Ascending aorta (tissue), 2 donors: ENCODE measurements around the gene EFHC1. TPM values are rescaled to one million over a fixed set of nuclear protein-coding genes. Genes with fewer than 3 reads are reported as not detected.

Experiments
- DNase-seq, 2 donors: peaks; one replicate each; pipeline ENCODE4 v3.0.0-alpha.2; 2019; ENCODE audit warnings: low spot score in 2 of 2
- H3K27ac ChIP-seq, 2 donors: fragments of 200-600 bp; sonication (generic); one replicate each; pipeline ENCODE4 v1.5.1; 2016 to 2017; ENCODE audit warnings: mild to moderate bottlenecking in 1 of 2
- H3K27me3 ChIP-seq: fragments of 200-600 bp; sonication (generic); one replicate; pipeline ENCODE4 v1.5.1; 2017
- H3K36me3 ChIP-seq, 2 donors: fragments of 200-600 bp; sonication (generic); one replicate each; pipeline ENCODE4 v1.5.1; 2016
- H3K4me1 ChIP-seq, 2 donors: fragments of 200-600 bp; sonication (generic); one replicate each; pipeline ENCODE4 v1.5.1; 2016 to 2017; ENCODE audit warnings: mild to moderate bottlenecking in 1 of 2
- H3K4me3 ChIP-seq, 2 donors: fragments of 200-600 bp; sonication (generic); one replicate each; pipeline ENCODE4 v1.5.1; 2016 to 2017; ENCODE audit warnings: mild to moderate bottlenecking in 1 of 2
- H3K9me3 ChIP-seq, 2 donors: fragments of 200-600 bp; sonication (generic); one replicate each; pipeline ENCODE4 v1.5.1; 2016
- intact Hi-C: fragments of 100-400 bp; cut with DNase I; formaldehyde crosslinking; loops from one replicate; pipeline ENCODE4 v1.15.1; 2023
- total RNA-seq: library from RNA; depleted of rRNA; stranded (reverse); fragments of >200 nt; gene quantifications from one replicate; pipeline ENCODE4 v1.1.0, GENCODE V29; 2016
- TF ChIP-seq, protein P1 (sequence below), 3 experiments: fragments of 200-600 bp in 2 of 3; fragments of 450-650 bp in 1 of 3; sonication (generic) in 2 of 3; IDR thresholded peaks; one replicate each; pipeline ENCODE4 v1.5.1; 2016 to 2019; ENCODE audit warnings: antibody characterized with exemption in 3 of 3, mild to moderate bottlenecking in 1 of 3, moderate library complexity in 1 of 3

EFHC1 gene
- total RNA-seq, 1 donor from 2014 or later = 7.3 TPM

GRCh38 chr6:52496631-52497030, 76.5 kb downstream of the EFHC1 start:
- no peak overlapping the region for H3K27ac ChIP-seq
- H3K27me3 ChIP-seq = no peaks in the 10 kb centered on the region
- no peak for DNase-seq
- TF ChIP-seq, protein P1, sequence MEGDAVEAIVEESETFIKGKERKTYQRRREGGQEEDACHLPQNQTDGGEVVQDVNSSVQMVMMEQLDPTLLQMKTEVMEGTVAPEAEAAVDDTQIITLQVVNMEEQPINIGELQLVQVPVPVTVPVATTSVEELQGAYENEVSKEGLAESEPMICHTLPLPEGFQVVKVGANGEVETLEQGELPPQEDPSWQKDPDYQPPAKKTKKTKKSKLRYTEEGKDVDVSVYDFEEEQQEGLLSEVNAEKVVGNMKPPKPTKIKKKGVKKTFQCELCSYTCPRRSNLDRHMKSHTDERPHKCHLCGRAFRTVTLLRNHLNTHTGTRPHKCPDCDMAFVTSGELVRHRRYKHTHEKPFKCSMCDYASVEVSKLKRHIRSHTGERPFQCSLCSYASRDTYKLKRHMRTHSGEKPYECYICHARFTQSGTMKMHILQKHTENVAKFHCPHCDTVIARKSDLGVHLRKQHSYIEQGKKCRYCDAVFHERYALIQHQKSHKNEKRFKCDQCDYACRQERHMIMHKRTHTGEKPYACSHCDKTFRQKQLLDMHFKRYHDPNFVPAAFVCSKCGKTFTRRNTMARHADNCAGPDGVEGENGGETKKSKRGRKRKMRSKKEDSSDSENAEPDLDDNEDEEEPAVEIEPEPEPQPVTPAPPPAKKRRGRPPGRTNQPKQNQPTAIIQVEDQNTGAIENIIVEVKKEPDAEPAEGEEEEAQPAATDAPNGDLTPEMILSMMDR (IDR thresholded peaks at IDR 0.05) = no peak
- intact Hi-C loops = no loop called here
- H3K4me1 ChIP-seq = peaks cover 11 to 31% of the 10 kb centered on the region in 2 donors
- no peak overlapping the region for H3K4me3 ChIP-seq
- peaks cover 0 to under 1% of the 10 kb centered on the region in 2 donors for H3K36me3 ChIP-seq
- no peaks in the 10 kb centered on the region for H3K9me3 ChIP-seq

DNA sequence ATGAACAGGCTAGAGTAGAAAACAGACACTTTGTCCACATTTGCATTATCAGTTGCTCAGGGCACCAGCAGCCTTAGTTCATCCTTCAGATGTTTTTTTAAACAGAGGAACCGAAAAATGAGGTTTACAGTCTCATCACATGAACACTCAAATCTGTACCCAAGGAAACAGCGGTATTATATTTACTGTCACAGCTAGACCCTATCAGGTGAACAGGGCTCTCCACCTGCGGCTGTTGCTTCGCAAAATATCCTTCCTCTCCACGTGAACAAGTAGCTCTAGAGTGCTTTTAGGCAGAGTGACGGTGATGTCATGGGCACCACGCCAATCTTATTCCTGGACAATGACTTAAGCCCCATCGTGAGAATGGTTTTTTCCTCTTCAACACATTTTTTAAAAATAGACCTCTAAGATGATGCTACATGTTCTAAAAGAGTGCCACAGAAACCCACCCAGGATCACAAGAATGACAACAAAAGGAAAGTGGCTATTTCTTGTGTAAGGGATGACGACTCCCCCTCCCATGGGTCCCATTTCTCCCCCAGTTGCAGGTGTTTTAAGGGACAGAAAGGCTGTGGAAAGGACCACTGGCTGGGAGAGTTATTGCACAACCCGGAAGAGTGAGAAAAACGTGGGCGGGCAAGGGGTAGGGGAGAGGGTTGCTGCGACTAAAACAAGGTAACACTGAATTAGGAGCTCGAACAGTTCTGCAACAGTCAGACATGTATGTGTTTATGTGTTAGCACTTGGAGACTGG, 77.7 kb downstream of the EFHC1 start:
- Histone ChIP-seq H3K36me3 (peaks cover 0 to 13% of the 10 kb centered on the region in 2 donors), H3K27ac (peak overlapping the region; percentile 78 to 90), H3K27me3 (no peaks in the 10 kb centered on the region), H3K9me3 (no peaks in the 10 kb centered on the region), H3K4me1 (peaks cover 11 to 31% of the 10 kb centered on the region in 2 donors), H3K4me3 (no peak overlapping the region)
- peak in 1 of 2 donors; percentile 86 for DNase-seq
- intact Hi-C loops = loop anchor here (1.0 to 2.0 kb wide), 2 partner anchors 78 to 99 kb away; no protein-coding TSS in a partner anchor
- TF ChIP-seq, protein P1 (IDR thresholded peaks at IDR 0.05) = no peak

- H3K27ac ChIP-seq = peak overlapping the region; percentile 78 to 90
Observed at GRCh38 chr6:52498538-52499017, 78.4 kb downstream of the EFHC1 start.

DNA sequence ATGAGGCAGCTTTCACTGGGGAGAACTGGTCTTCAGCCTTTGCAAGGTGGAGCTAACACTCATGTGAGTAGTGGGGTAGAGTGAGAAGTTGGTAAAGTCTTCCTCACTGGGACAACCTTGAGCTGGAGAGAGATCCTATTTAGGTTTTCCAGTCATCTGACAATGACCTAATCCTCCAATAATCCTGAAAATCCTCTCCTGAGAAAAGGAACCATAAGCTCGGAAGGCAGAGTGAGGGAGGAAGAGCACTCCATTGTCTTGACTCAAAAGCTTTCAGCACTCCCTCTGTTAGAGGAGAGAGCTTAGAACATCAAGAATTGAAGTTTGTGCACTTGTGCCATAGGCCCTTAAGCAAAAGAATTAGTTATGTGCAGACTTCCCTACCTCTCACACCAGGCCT, 78.9 kb downstream of the EFHC1 start:
- intact Hi-C loops = loop anchor here (1.0 to 2.0 kb wide), 2 partner anchors 79 to 98 kb away; partner anchors contain the start of gene EFHC1
- H3K36me3 ChIP-seq = peaks cover 0 to 18% of the 10 kb centered on the region in 2 donors

More at GRCh38 chr6:52498538-52499017, 78.4 kb downstream of the EFHC1 start:
- H3K36me3 ChIP-seq = peaks cover 0 to 18% of the 10 kb centered on the region in 2 donors
- intact Hi-C loops = loop anchor here (1.0 to 2.0 kb wide), 3 partner anchors 78 to 98 kb away; partner anchors contain the start of gene EFHC1
- H3K9me3 ChIP-seq = no peaks in the 10 kb centered on the region
- DNase-seq = no peak
- H3K4me1 ChIP-seq = peaks cover 12 to 34% of the 10 kb centered on the region in 2 donors
- TF ChIP-seq, protein P1 (IDR thresholded peaks at IDR 0.05) = no peak
- H3K4me3 ChIP-seq = no peak overlapping the region
- H3K27me3 ChIP-seq = no peaks in the 10 kb centered on the region

DNA sequence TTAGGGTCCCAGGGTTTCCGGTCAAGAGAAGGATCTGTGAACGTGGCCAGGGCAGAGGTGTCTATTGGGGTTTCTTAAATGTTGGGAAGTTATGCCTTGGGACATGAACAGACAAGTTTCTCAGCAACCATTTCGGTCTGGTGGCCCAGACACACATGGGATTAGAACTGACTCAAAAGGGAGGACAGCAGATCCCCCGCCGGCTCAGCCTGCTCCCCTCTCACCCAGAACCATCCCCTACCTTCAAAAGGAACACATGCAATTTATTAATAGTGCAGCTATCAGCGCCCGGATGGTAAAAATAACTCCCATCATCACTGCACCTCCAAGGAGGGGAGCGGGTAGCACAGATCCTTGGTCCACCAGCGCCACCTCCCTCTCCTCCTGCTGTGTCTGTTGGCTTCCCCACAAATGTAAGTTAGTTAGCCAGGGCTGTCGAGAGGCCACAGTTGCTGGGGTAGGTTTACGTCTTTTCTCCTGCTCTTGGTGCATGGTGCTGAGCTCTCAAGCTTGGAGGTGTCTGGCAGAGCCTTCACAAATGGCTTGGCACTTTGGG, 79.6 kb downstream of the EFHC1 start:
- Histone ChIP-seq H3K36me3 (peaks cover 0 to 18% of the 10 kb centered on the region in 2 donors), H3K9me3 (no peaks in the 10 kb centered on the region), H3K27ac (peak overlapping the region; percentile 78 to 90), H3K4me3 (no peak overlapping the region), H3K4me1 (peaks cover 22 to 46% of the 10 kb centered on the region in 2 donors), H3K27me3 (no peaks in the 10 kb centered on the region)
- TF ChIP-seq, protein P1 (IDR thresholded peaks at IDR 0.05) = peak in 1 of 3 experiments; percentile 42
- peak in 1 of 2 donors; percentile 75 for DNase-seq
- intact Hi-C loops = loop anchor here (1.0 to 10.0 kb wide), 7 partner anchors 79 to 845 kb away; partner anchors contain the start of genes EFHC1, ELOVL5 and GSTA4

More for the DNA sequence above, 78.9 kb downstream of the EFHC1 start:
- no peak for DNase-seq
- H3K9me3 ChIP-seq = no peaks in the 10 kb centered on the region
- H3K27ac ChIP-seq = peak overlapping the region; percentile 78 to 90
- H3K27me3 ChIP-seq = no peaks in the 10 kb centered on the region
- peaks cover 16 to 38% of the 10 kb centered on the region in 2 donors for H3K4me1 ChIP-seq
- H3K4me3 ChIP-seq = no peak overlapping the region
- TF ChIP-seq, protein P1 (IDR thresholded peaks at IDR 0.05) = no peak
